B cell (primary cell): ENCODE measurements around the gene RAB31. TPM values are rescaled to one million over a fixed set of nuclear protein-coding genes. Genes with fewer than 3 reads are reported as not detected.

Experiments used
- ATAC-seq: fragments of 200-7000 bp; cut with Tn5 transposase; one replicate; pipeline ENCODE4 v1.10.0; 2021; ENCODE audit warnings: low read depth, mild to moderate bottlenecking, moderate number of reproducible peaks, moderate library complexity
- CTCF ChIA-PET: fragments of 350-600 bp; sonication (Branson Sonifier 250); formaldehyde crosslinking; loops from one replicate; lab custom pipeline; 2021; ENCODE audit warnings: antibody characterized with exemption, inconsistent platforms; lab: Charles Lee
- POLR2A ChIA-PET: fragments of 350-600 bp; sonication (Branson Sonifier 250); formaldehyde crosslinking; loops from one replicate; lab custom pipeline; 2021; ENCODE audit warnings: antibody characterized with exemption; lab: Charles Lee
- DNase-seq: peaks from one replicate; pipeline ENCODE4 v3.0.0; 2013
- H2AFZ ChIP-seq: 2 replicates; pipeline ENCODE4 v1.6.1; 2012; ENCODE audit warnings: mild to moderate bottlenecking, low read depth, low read length; ENCODE audit not compliant: insufficient read depth, poor library complexity, severe bottlenecking
- H3K27ac ChIP-seq, 2 donors: 1 replicate in 1 of 2; 2 replicates in 1 of 2; pipeline ENCODE4 v1.5.1; 2012 to 2013; ENCODE audit warnings: low read length in 2 of 2, mild to moderate bottlenecking in 2 of 2, moderate library complexity in 1 of 2
- H3K27me3 ChIP-seq, 4 experiments: fragments of 200-600 bp in 1 of 4; sonication (generic) in 1 of 4; replicated peaks in 1 of 4; 1 replicate in 2 of 4; 2 replicates in 2 of 4; pipeline versions ENCODE4 v1.6.1 to v1.7.0; 2013 to 2016; ENCODE audit warnings: low read length in 3 of 4, mild to moderate bottlenecking in 2 of 4, mixed read lengths in 1 of 4, moderate library complexity in 1 of 4; ENCODE audit not compliant: insufficient read depth in 4 of 4, control insufficient read depth in 3 of 4; ENCODE audit errors: control extremely low read depth in 1 of 4
- H3K36me3 ChIP-seq, 2 experiments: replicated peaks in 1 of 2; 1 replicate in 1 of 2; 2 replicates in 1 of 2; pipeline versions ENCODE4 v1.6.1 to v1.7.1; 2013; ENCODE audit warnings: low read length in 1 of 2; ENCODE audit not compliant: insufficient read depth in 2 of 2, control insufficient read depth in 1 of 2; ENCODE audit errors: control extremely low read depth in 1 of 2, extremely low read depth in 1 of 2
- H3K4me1 ChIP-seq, 2 donors: fragments of 200-600 bp in 1 of 2; sonication (generic) in 1 of 2; 1 replicate in 1 of 2; 2 replicates in 1 of 2; pipeline versions ENCODE4 v1.5.1 to v1.6.1; 2013 to 2017; ENCODE audit warnings: low read length in 2 of 2; ENCODE audit not compliant: control insufficient read depth in 2 of 2, insufficient read depth in 2 of 2
- H3K4me2 ChIP-seq: replicated peaks from 2 replicates; pipeline ENCODE3; 2012; ENCODE audit warnings: mild to moderate bottlenecking, low read depth, low read length; ENCODE audit not compliant: poor library complexity, severe bottlenecking
- H3K4me3 ChIP-seq, 5 experiments: fragments of 200-600 bp in 1 of 5; sonication (generic) in 1 of 5; 1 replicate in 3 of 5; 2 replicates in 2 of 5; pipeline versions ENCODE4 v1.5.1 to v1.7.0; 2011 to 2016; ENCODE audit warnings: low read length in 4 of 5, mild to moderate bottlenecking in 4 of 5, low read depth in 2 of 5, control low read depth in 1 of 5, moderate library complexity in 1 of 5; ENCODE audit not compliant: insufficient read depth in 1 of 5; ENCODE audit errors: control extremely low read depth in 1 of 5, extremely low read depth in 1 of 5
- H3K79me2 ChIP-seq: fragments of 200-600 bp; sonication (generic); one replicate; pipeline ENCODE4 v1.6.0; 2016; ENCODE audit warnings: low read length; ENCODE audit not compliant: control insufficient read depth, insufficient read depth
- H3K9ac ChIP-seq: fragments of 200-600 bp; sonication (generic); 2 replicates; pipeline ENCODE4 v1.6.1; 2017; ENCODE audit warnings: mild to moderate bottlenecking, low read length, moderate library complexity
- H3K9me3 ChIP-seq, 3 donors: one replicate each; pipeline versions ENCODE4 v1.6.1 to v1.7.1; 2013; ENCODE audit warnings: low read length in 2 of 3; ENCODE audit not compliant: control insufficient read depth in 2 of 3, insufficient read depth in 1 of 3; ENCODE audit errors: control extremely low read depth in 1 of 3
- H4K20me1 ChIP-seq: 2 replicates; pipeline ENCODE4 v1.6.0; 2012; ENCODE audit warnings: mild to moderate bottlenecking, low read length; ENCODE audit not compliant: insufficient read depth, control insufficient read depth, poor library complexity, severe bottlenecking
- H3K27ac Mint-ChIP-seq: one replicate; pipeline ENCODE4 v1.8.0; 2021; ENCODE audit warnings: mixed read lengths
- H3K27me3 Mint-ChIP-seq: one replicate; pipeline ENCODE4 v1.8.0; 2021; ENCODE audit warnings: mixed read lengths
- H3K4me1 Mint-ChIP-seq: one replicate; pipeline ENCODE4 v1.8.0; 2021; ENCODE audit warnings: mixed read lengths
- H3K4me3 Mint-ChIP-seq: one replicate; pipeline ENCODE4 v1.8.0; 2021; ENCODE audit warnings: mixed read lengths
- H3K9me3 Mint-ChIP-seq: one replicate; pipeline ENCODE4 v1.8.0; 2022; ENCODE audit warnings: mixed read lengths; ENCODE audit not compliant: insufficient read depth
- EZH2 ChIP-seq: IDR thresholded peaks from 2 replicates; pipeline ENCODE4 v1.6.1; 2012; ENCODE audit warnings: borderline replicate concordance, low read depth, mild to moderate bottlenecking, moderate library complexity, low read length; ENCODE audit not compliant: insufficient read depth, poor library complexity, severe bottlenecking
- WGBS: methylation state at CpG from one replicate; pipeline ENCODE4 v1.1.5; 2013; ENCODE audit warnings: missing lambda C conversion rate; ENCODE audit not compliant: insufficient coverage; 5-methylcytosine and 5-hydroxymethylcytosine counted together
- intact Hi-C: fragments of 100-400 bp; cut with micrococcal nuclease; formaldehyde crosslinking; loops from one replicate; pipeline ENCODE4 v1.10.0; 2022
- polyA plus RNA-seq: library from polyadenylated mRNA; depleted of rRNA; stranded (reverse); fragments of >200 nt; gene quantifications from 2 replicates; pipeline ENCODE4 v1.2.3, GENCODE V29; 2012
- total RNA-seq, 2 donors: library from RNA; stranded (reverse); fragments of 120-200 nt in 1 of 2; gene quantifications; 1 replicate in 1 of 2; 2 replicates in 1 of 2; pipeline versions ENCODE4 v1.2.3 to v1.2.4, GENCODE V29; 2013 to 2022
- TF ChIP-seq, protein P1 (sequence below): fragments of 200-600 bp; IDR thresholded peaks from one replicate; pipeline ENCODE4 v1.8.0; 2022; ENCODE audit warnings: antibody characterized with exemption, mild to moderate bottlenecking

The RAB31 gene
- total and polyA plus RNA-seq, 2 donors (not counting 1 experiment from before 2014, with no cell fraction given): 15.5 to 44.6 TPM

DNA sequence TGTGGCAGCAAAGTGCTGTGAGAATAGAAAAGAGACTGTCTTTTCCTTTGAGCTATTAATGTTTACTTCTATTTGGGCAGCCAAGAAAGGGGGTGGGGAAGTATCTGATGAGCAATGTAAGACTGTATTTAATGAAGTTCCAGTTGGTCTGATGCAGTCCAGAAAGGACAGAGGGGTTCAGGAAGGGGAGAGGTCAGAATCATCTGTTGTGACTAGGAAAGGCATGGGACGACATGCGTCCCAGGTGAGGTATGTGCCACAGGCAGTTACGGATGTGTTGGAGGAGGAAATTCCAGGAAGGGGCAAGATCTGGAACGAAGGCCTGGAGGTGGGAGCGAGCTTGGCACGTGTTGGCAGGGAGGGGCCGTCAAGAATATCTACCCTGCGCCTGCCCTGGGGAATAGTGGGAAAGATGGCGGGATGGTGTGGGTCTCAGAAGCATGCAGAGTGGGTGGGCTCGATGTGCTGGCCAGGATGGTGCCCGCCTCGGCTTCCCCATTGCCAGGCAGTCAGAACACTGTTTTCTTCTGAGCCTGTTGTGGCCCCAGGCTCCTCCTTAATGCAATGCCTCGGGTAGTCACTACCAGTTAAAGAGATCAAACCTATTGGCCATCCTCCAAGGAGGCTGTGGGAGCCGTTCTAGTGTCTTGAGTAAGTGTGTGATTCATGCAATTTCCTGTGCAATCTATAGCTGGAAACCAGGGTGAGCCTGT lies 119.8 kb downstream of the RAB31 start:
- H3K4me2 ChIP-seq: no peak overlapping the region
- H3K27me3 ChIP-seq: no peaks in the 10 kb centered on the region
- H3K36me3 ChIP-seq: peaks cover 0 to 3% of the 10 kb centered on the region in 2 experiments
- 92% methylated on average over 10 of the region's 14 CpGs for WGBS
- H3K9me3 ChIP-seq: no peaks in the 10 kb centered on the region
- intact Hi-C loops: no loop called here
- CTCF ChIA-PET: no interaction called here
- no peak for ATAC-seq
- peaks cover 0 to 13% of the 10 kb centered on the region in 2 donors for H3K4me1 ChIP-seq
- no peaks in the 10 kb centered on the region for H4K20me1 ChIP-seq
- no peak for TF ChIP-seq EZH2
- TF ChIP-seq, protein P1, sequence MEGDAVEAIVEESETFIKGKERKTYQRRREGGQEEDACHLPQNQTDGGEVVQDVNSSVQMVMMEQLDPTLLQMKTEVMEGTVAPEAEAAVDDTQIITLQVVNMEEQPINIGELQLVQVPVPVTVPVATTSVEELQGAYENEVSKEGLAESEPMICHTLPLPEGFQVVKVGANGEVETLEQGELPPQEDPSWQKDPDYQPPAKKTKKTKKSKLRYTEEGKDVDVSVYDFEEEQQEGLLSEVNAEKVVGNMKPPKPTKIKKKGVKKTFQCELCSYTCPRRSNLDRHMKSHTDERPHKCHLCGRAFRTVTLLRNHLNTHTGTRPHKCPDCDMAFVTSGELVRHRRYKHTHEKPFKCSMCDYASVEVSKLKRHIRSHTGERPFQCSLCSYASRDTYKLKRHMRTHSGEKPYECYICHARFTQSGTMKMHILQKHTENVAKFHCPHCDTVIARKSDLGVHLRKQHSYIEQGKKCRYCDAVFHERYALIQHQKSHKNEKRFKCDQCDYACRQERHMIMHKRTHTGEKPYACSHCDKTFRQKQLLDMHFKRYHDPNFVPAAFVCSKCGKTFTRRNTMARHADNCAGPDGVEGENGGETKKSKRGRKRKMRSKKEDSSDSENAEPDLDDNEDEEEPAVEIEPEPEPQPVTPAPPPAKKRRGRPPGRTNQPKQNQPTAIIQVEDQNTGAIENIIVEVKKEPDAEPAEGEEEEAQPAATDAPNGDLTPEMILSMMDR: no peak
- H3K9ac ChIP-seq: no peak overlapping the region
- H3K4me3 Mint-ChIP-seq: no peak overlapping the region
- H3K4me1 Mint-ChIP-seq: peaks cover 23% of the 10 kb centered on the region
- peaks cover 3% of the 10 kb centered on the region for H3K79me2 ChIP-seq
- no peak overlapping the region for H3K4me3 ChIP-seq
- H3K9me3 Mint-ChIP-seq: no peaks in the 10 kb centered on the region
- H3K27ac ChIP-seq: no peak overlapping the region
- H3K27ac Mint-ChIP-seq: no peak overlapping the region
- H3K27me3 Mint-ChIP-seq: no peaks in the 10 kb centered on the region
- no peak overlapping the region for H2AFZ ChIP-seq
- no peak for DNase-seq
- POLR2A ChIA-PET: interaction anchor here (0.6 kb wide), 1 partner anchor 73 kb away, joined by 7 read pairs; no protein-coding TSS in a partner anchor
